ENCODE data around the gene HLF.

The HLF gene

GRCh38 chr17:55264645-55265298, at the start of gene HLF:
Gene HLF (plus strand): TSS chr17:55264960. CDS start chr17:55265485, 525 bp downstream.
- peak; percentile 61 for DNase-seq

- no peak for DNase-seq
Measured at GRCh38 chr17:55215711-55216110, 49.0 kb upstream of the HLF start.

- no peak for DNase-seq
Measured at GRCh38 chr17:55216888-55217287, 47.9 kb upstream of the HLF start.

GRCh38 chr17:55219459-55219858, 45.3 kb upstream of the HLF start:
- no peak for DNase-seq

- no peak for DNase-seq
Measured at GRCh38 chr17:55219934-55220333, 44.8 kb upstream of the HLF start.

- no peak for DNase-seq
Measured at GRCh38 chr17:55223524-55223923, 41.2 kb upstream of the HLF start.

GRCh38 chr17:55224746-55225145, 40.0 kb upstream of the HLF start:
- no peak for DNase-seq

GRCh38 chr17:55225237-55225636, 39.5 kb upstream of the HLF start:
- no peak for DNase-seq

GRCh38 chr17:55228683-55229192, 36.0 kb upstream of the HLF start:
- DNase-seq = no peak

- DNase-seq = no peak
Measured at GRCh38 chr17:55229276-55229675, 35.5 kb upstream of the HLF start.

GRCh38 chr17:55230716-55231115, 34.0 kb upstream of the HLF start:
- DNase-seq = no peak

- no peak for DNase-seq
Measured at GRCh38 chr17:55233840-55234239, 30.9 kb upstream of the HLF start.

GRCh38 chr17:55236316-55236715, 28.4 kb upstream of the HLF start:
- DNase-seq = no peak

- DNase-seq = no peak
Measured at GRCh38 chr17:55237268-55237667, 27.5 kb upstream of the HLF start.

GRCh38 chr17:55237841-55238178, 26.9 kb upstream of the HLF start:
- DNase-seq = no peak

GRCh38 chr17:55238179-55238930, 26.4 kb upstream of the HLF start:
- DNase-seq = peak; percentile 82

GRCh38 chr17:55238931-55239297, 25.8 kb upstream of the HLF start:
- DNase-seq = no peak

GRCh38 chr17:55241097-55241496, 23.7 kb upstream of the HLF start:
- DNase-seq = no peak

- no peak for DNase-seq
Measured at GRCh38 chr17:55242476-55242875, 22.3 kb upstream of the HLF start.

- DNase-seq = no peak
Measured at GRCh38 chr17:55245986-55246385, 18.8 kb upstream of the HLF start.

- no peak for DNase-seq
Measured at GRCh38 chr17:55246583-55246982, 18.2 kb upstream of the HLF start.

GRCh38 chr17:55248077-55248476, 16.7 kb upstream of the HLF start:
- DNase-seq = no peak

- DNase-seq = no peak
Measured at GRCh38 chr17:55249861-55250260, 14.9 kb upstream of the HLF start.

- no peak for DNase-seq
Measured at GRCh38 chr17:55254375-55254774, 10.4 kb upstream of the HLF start.

All from suppressor macrophage treated with lipopolysaccharide for 4 hours (primary cell).